OCI-LY7 (cell line): ENCODE results near the gene RIC3. TPM values are rescaled to one million over a fixed set of nuclear protein-coding genes. Genes with fewer than 3 reads are reported as not detected.

Experiments used
- BruUV-seq: library from RNA; stranded (reverse); fragments of 400-500 nt; replicated peaks from 2 replicates; lab custom pipeline; 2021; lab: Mats Ljungman, UMichigan
- CTCF ChIA-PET: fragments of 300-600 bp; sonication (Branson Sonifier 250); formaldehyde crosslinking; loops from one replicate; lab custom pipeline; 2022; ENCODE audit warnings: antibody characterized with exemption; ENCODE audit not compliant: unreplicated experiment; lab: Charles Lee
- POLR2A ChIA-PET: fragments of 300-600 bp; sonication (Branson Sonifier 250); formaldehyde crosslinking; loops from one replicate; lab custom pipeline; 2022; ENCODE audit warnings: antibody characterized with exemption; lab: Charles Lee
- DNase-seq: peaks from one replicate; pipeline ENCODE4 v3.0.0-alpha.2; 2015; ENCODE audit warnings: low spot score
- H2AFZ ChIP-seq: fragments of 200-600 bp; sonication (generic), shearing (Covaris generic); 2 replicates; pipeline ENCODE4 v1.6.1; 2014; ENCODE audit warnings: mild to moderate bottlenecking, antibody characterized with exemption, low read length, moderate library complexity
- H3K27ac ChIP-seq: fragments of 200-600 bp; sonication (generic); 2 replicates; pipeline ENCODE4 v1.5.1; 2014; ENCODE audit warnings: mixed run types, low read depth, mild to moderate bottlenecking, moderate library complexity, low read length, inconsistent platforms; ENCODE audit not compliant: poor library complexity, severe bottlenecking
- H3K36me3 ChIP-seq: fragments of 200-600 bp; sonication (generic); 2 replicates; pipeline ENCODE4 v1.6.1; 2014; ENCODE audit warnings: mild to moderate bottlenecking, antibody characterized with exemption, low read length, moderate library complexity, mixed read lengths; ENCODE audit not compliant: insufficient read depth
- H3K4me1 ChIP-seq: fragments of 200-600 bp; sonication (generic); 2 replicates; pipeline ENCODE4 v1.5.1; 2014; ENCODE audit warnings: mild to moderate bottlenecking, low read length; ENCODE audit not compliant: insufficient read depth, poor library complexity, severe bottlenecking
- H3K4me2 ChIP-seq: fragments of 200-600 bp; sonication (generic); 2 replicates; pipeline ENCODE4 v1.6.1; 2014; ENCODE audit warnings: mild to moderate bottlenecking, low read length
- H3K4me3 ChIP-seq: fragments of 200-600 bp; sonication (generic); 2 replicates; pipeline ENCODE4 v1.5.1; 2014; ENCODE audit warnings: mild to moderate bottlenecking, low read depth, low read length; ENCODE audit not compliant: poor library complexity, severe bottlenecking
- H3K79me2 ChIP-seq: fragments of 200-600 bp; sonication (generic); 2 replicates; pipeline ENCODE4 v1.6.1; 2016; ENCODE audit warnings: low read depth, mild to moderate bottlenecking, low read length, moderate library complexity, mixed read lengths; ENCODE audit not compliant: insufficient read depth
- H3K9me2 ChIP-seq: fragments of 200-600 bp; sonication (generic); 2 replicates; pipeline ENCODE4 v1.6.1; 2016; ENCODE audit warnings: mild to moderate bottlenecking, low read length, mixed read lengths; ENCODE audit not compliant: insufficient read depth
- H3K9me3 ChIP-seq: fragments of 200-600 bp; sonication (generic); 2 replicates; pipeline ENCODE4 v1.6.1; 2014; ENCODE audit warnings: mild to moderate bottlenecking, mixed run types, low read length, mixed read lengths
- H4K20me1 ChIP-seq: fragments of 200-600 bp; sonication (generic); 2 replicates; pipeline ENCODE4 v1.6.1; 2014; ENCODE audit warnings: mild to moderate bottlenecking, antibody characterized with exemption, low read length, moderate library complexity, mixed read lengths; ENCODE audit not compliant: insufficient read depth
- EZH2phosphoT487 ChIP-seq: fragments of 200-600 bp; sonication (generic); IDR thresholded peaks from 2 replicates; pipeline ENCODE4 v1.6.1; 2018; ENCODE audit warnings: low read depth, borderline replicate concordance, mild to moderate bottlenecking, mixed run types, antibody characterized with exemption, low read length, moderate library complexity, mixed read lengths
- intact Hi-C: fragments of 100-400 bp; cut with micrococcal nuclease; formaldehyde crosslinking; loops from one replicate; pipeline ENCODE4 v1.10.0; 2022; ENCODE audit not compliant: unreplicated experiment
- total RNA-seq, 2 experiments: library from RNA; depleted of rRNA in 1 of 2; stranded (reverse); fragments of >200 nt in 1 of 2; shearing (Covaris generic) in 1 of 2; gene quantifications; 2 replicates each; pipeline ENCODE4 v1.2.3, GENCODE V29; 2014 to 2022
- TF ChIP-seq, protein P1 (sequence below): fragments of 200-600 bp; sonication (generic); conservative IDR thresholded peaks from 2 replicates; pipeline ENCODE4 v1.5.1; 2014; ENCODE audit warnings: mild to moderate bottlenecking, antibody characterized with exemption, low read length, moderate library complexity, mixed read lengths

The RIC3 gene
- total RNA-seq, 2 experiments from 2014 or later = not detected

DNA sequence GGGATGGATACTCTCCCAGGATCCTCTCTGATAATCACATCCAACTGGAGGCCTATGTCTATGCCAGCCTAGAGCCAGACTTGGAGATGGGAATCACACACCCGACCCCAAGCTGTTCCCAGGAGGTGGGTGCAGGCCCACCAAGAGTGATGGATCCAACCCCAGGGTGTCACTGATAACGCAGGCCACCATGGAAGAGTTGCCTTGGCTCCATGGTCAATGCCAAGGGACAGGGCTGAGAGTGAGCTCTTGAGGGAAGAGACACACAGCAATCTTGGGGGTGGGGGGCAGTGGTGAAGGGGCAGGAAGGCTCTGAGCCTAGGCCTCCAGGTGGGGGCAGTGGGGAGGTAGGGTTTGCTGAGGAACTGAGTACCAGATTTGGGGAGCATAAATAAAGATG is 70.9 kb downstream of the RIC3 start:
- Histone ChIP-seq H3K4me3 (no peak overlapping the region), H3K4me2 (no peak overlapping the region), H2AFZ (no peak overlapping the region), H3K27ac (no peak overlapping the region), H3K4me1 (no peaks in the 10 kb centered on the region), H3K36me3 (no peaks in the 10 kb centered on the region), H3K9me3 (no peaks in the 10 kb centered on the region), H4K20me1 (no peaks in the 10 kb centered on the region), H3K9me2 (no peaks in the 10 kb centered on the region), H3K79me2 (no peaks in the 10 kb centered on the region)
- POLR2A ChIA-PET = no interaction called here
- intact Hi-C loops = loop anchor here (2.0 kb wide), 1 partner anchor 205 kb away; no protein-coding TSS in a partner anchor
- no TSS peak for BruUV-seq
- CTCF ChIA-PET = no interaction called here
- no peak for DNase-seq
- TF ChIP-seq, protein P1, sequence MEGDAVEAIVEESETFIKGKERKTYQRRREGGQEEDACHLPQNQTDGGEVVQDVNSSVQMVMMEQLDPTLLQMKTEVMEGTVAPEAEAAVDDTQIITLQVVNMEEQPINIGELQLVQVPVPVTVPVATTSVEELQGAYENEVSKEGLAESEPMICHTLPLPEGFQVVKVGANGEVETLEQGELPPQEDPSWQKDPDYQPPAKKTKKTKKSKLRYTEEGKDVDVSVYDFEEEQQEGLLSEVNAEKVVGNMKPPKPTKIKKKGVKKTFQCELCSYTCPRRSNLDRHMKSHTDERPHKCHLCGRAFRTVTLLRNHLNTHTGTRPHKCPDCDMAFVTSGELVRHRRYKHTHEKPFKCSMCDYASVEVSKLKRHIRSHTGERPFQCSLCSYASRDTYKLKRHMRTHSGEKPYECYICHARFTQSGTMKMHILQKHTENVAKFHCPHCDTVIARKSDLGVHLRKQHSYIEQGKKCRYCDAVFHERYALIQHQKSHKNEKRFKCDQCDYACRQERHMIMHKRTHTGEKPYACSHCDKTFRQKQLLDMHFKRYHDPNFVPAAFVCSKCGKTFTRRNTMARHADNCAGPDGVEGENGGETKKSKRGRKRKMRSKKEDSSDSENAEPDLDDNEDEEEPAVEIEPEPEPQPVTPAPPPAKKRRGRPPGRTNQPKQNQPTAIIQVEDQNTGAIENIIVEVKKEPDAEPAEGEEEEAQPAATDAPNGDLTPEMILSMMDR = no peak
- no peak for TF ChIP-seq EZH2phosphoT487

DNA sequence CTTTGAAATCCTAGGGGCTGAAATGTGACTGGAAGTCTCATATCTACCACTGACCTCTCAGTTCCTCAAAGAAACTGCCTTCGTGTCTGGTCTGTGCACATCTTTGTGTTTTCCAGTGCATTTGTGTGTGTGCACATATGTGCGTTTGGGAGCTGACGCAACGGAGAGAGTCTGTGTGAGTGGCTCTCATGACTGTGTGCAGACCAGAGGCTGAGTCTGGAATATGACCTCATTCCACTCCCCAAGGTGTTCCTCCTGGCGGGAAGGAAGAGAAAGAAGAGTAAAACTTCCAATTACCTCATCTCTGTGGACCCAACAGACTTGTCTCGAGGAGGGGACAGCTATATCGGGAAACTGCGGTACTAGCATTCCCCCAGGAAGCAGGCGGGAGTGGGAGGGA is 71.4 kb downstream of the RIC3 start:
- H3K9me3 ChIP-seq = no peaks in the 10 kb centered on the region
- BruUV-seq = no TSS peak
- H3K4me1 ChIP-seq = peaks cover 3% of the 10 kb centered on the region
- no peaks in the 10 kb centered on the region for H4K20me1 ChIP-seq
- no peak overlapping the region for H3K4me2 ChIP-seq
- no peaks in the 10 kb centered on the region for H3K79me2 ChIP-seq
- TF ChIP-seq EZH2phosphoT487 = no peak
- ChIA-PET POLR2A (interaction anchor here (0.5 kb wide), 1 partner anchor 79 kb away, joined by 3 read pairs; no protein-coding TSS in a partner anchor), CTCF (no interaction called here)
- no peak overlapping the region for H3K27ac ChIP-seq
- DNase-seq = no peak
- H3K9me2 ChIP-seq = no peaks in the 10 kb centered on the region
- no peak overlapping the region for H3K4me3 ChIP-seq
- H2AFZ ChIP-seq = no peak overlapping the region
- H3K36me3 ChIP-seq = no peaks in the 10 kb centered on the region
- intact Hi-C loops = no loop called here

DNA sequence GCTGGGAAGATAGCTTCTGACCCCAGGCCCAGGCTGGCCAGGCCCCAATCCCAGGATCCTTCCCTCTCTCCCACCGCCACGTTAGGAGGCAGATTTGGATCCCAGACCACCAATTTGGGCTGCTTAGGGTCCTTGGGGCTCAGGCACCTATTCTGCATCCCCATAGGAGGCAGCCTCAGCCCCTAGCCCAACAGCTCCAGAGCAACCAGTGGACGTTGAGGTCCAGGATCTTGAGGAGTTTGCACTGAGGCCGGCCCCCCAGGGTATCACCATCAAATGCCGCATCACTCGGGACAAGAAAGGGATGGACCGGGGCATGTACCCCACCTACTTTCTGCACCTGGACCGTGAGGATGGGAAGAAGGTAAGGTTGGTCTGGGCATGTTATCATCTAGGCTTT is 71.8 kb downstream of the RIC3 start:
- no peak overlapping the region for H3K4me3 ChIP-seq
- no peaks in the 10 kb centered on the region for H3K36me3 ChIP-seq
- intact Hi-C loops = no loop called here
- no peak for TF ChIP-seq EZH2phosphoT487
- TF ChIP-seq, protein P1 = no peak
- ChIA-PET POLR2A (interaction anchor here (0.5 kb wide), 1 partner anchor 79 kb away, joined by 3 read pairs; no protein-coding TSS in a partner anchor), CTCF (no interaction called here)
- H2AFZ ChIP-seq = no peak overlapping the region
- H3K4me2 ChIP-seq = no peak overlapping the region
- no peaks in the 10 kb centered on the region for H3K9me2 ChIP-seq
- no peaks in the 10 kb centered on the region for H4K20me1 ChIP-seq
- no peaks in the 10 kb centered on the region for H3K9me3 ChIP-seq
- H3K4me1 ChIP-seq = peaks cover 5% of the 10 kb centered on the region
- no peak overlapping the region for H3K27ac ChIP-seq
- no peak for DNase-seq
- no TSS peak for BruUV-seq
- H3K79me2 ChIP-seq = no peaks in the 10 kb centered on the region
